H1 (cell line): Measurements from ENCODE around the gene HES1. TPM values are rescaled to one million over a fixed set of nuclear protein-coding genes. Genes with fewer than 3 reads are reported as not detected.

Source experiments
- BACH1 ChIP-seq: IDR thresholded peaks from 2 replicates; pipeline ENCODE4 v1.6.1; 2012; ENCODE audit warnings: low read length, improper control_type of control experiment
- CHD1 ChIP-seq: IDR thresholded peaks from 2 replicates; pipeline ENCODE4 v1.6.1; 2012; ENCODE audit warnings: low read depth, low read length, improper control_type of control experiment
- HDAC6 ChIP-seq: IDR thresholded peaks from one replicate; pipeline ENCODE4 v1.7.1; 2012; ENCODE audit warnings: low read depth, mild to moderate bottlenecking, inconsistent platforms, low read length, moderate library complexity
- JUND ChIP-seq: IDR thresholded peaks from 2 replicates; pipeline ENCODE4 v1.6.1; 2011; ENCODE audit warnings: mild to moderate bottlenecking, improper control_type of control experiment, low read length
- KDM1A ChIP-seq: fragments of 200-600, 300-600 bp; sonication (generic); IDR thresholded peaks from 2 replicates; pipeline ENCODE4 v1.7.1; 2016; ENCODE audit warnings: mild to moderate bottlenecking, low read length, borderline replicate concordance
- NANOG ChIP-seq: IDR thresholded peaks from 2 replicates; pipeline ENCODE4 v1.6.1; 2011; ENCODE audit warnings: low read length, low read depth, mild to moderate bottlenecking, inconsistent platforms; ENCODE audit not compliant: insufficient read depth, poor library complexity, severe bottlenecking
- RBBP5 ChIP-seq: IDR thresholded peaks from 2 replicates; pipeline ENCODE4 v1.7.1; 2012; ENCODE audit warnings: low read depth, mild to moderate bottlenecking, inconsistent platforms, low read length, moderate library complexity, borderline replicate concordance
- SAP30 ChIP-seq: fragments of 300-600 bp; sonication (generic); IDR thresholded peaks from 2 replicates; pipeline ENCODE4 v1.7.1; 2012; ENCODE audit warnings: low read length, moderate library complexity, mild to moderate bottlenecking, inconsistent platforms; ENCODE audit not compliant: insufficient read depth, insufficient replicate concordance
- SIN3A ChIP-seq, 2 experiments: IDR thresholded peaks in 1 of 2; conservative IDR thresholded peaks in 1 of 2; 2 replicates each; pipeline ENCODE4 v1.6.1; 2011 to 2012; ENCODE audit warnings: low read length in 2 of 2, improper control_type of control experiment in 1 of 2, low read depth in 1 of 2, mild to moderate bottlenecking in 1 of 2
- TCF12 ChIP-seq: IDR thresholded peaks from 2 replicates; pipeline ENCODE4 v1.6.1; 2011; ENCODE audit warnings: low read depth, mild to moderate bottlenecking, low read length
- polyA plus RNA-seq, 7 experiments: library from polyadenylated mRNA; depleted of rRNA in 3 of 7; stranded (reverse) in 5 of 7; unstranded in 2 of 7; fragments of >200 nt in 5 of 7; fragments of 200-250 nt in 2 of 7; gene quantifications; 1 replicate in 5 of 7; 2 replicates in 1 of 7; 4 replicates in 1 of 7; pipeline versions ENCODE4 v1.2.1 to v1.2.3, GENCODE V29; 2011 to 2013; ENCODE audit warnings: missing spikeins in 2 of 7, mixed read lengths in 2 of 7
- total RNA-seq: library from RNA; stranded (reverse); fragmentation: NEBNext Ultra II Directional; extraction: Animal tissue kit (Norgen Biotek cat#: 25700); gene quantifications from 2 replicates; pipeline ENCODE4 v1.2.1, GENCODE V29; 2021

HES1 gene
- total and polyA plus RNA-seq, 2 of the 8 experiments (the other 6 are each of a cell fraction or from before 2014, with no cell fraction given) = 7.9 to 12.9 TPM

DNA sequence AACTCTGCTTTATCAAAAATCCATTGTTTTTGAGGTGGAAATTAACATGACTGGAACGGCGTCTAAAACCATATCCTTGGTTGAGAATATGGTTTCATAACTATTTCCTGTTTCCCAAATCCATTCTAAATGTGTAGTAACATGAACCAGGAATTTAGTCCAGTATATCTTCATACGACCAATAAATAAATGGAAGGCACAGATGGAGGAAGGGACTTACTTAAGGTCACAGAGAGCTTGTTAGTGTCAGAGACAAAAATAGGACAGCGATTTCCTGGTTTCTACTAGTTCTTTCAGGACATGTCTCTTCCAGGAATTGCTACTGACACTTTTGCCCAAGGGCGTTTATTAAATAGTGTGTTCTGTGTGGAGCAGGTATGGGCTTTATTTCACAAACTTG, 41.2 kb downstream of the HES1 start (continued):
- no peak for TF ChIP-seq TCF12
- TF ChIP-seq NANOG = no peak
- no peak for TF ChIP-seq SAP30
- TF ChIP-seq RBBP5 = no peak
- TF ChIP-seq JUND = no peak
- TF ChIP-seq BACH1 = no peak
- TF ChIP-seq CHD1 = no peak
- TF ChIP-seq SIN3A (conservative IDR thresholded peaks at IDR 0.05 in 1 of 2, IDR thresholded peaks at IDR 0.05 in 1 of 2; ENCODE audit: low read depth in 1 of 2, low read length in 2 of 2) = no peak
- TF ChIP-seq HDAC6 = no peak
- TF ChIP-seq KDM1A = no peak
